Stimulated activated CD4-positive, alpha-beta T cell treated with anti-CD3 and anti-CD28 coated beads, TNF-alpha, amount 100 ng/mL, for 48 hours (primary cell): ENCODE data around the gene BRPF1.
"Not testable (repeated sequence)": the region's sequence is repeated elsewhere in the genome, so short reads cannot be mapped to it uniquely, and the experiment has no call there.

Source experiments
- DNase-seq, 3 donors: peaks; one replicate each; pipeline ENCODE4 v3.0.0-alpha.2; 2020; ENCODE audit warnings: low read depth in 3 of 3

Gene BRPF1

DNA sequence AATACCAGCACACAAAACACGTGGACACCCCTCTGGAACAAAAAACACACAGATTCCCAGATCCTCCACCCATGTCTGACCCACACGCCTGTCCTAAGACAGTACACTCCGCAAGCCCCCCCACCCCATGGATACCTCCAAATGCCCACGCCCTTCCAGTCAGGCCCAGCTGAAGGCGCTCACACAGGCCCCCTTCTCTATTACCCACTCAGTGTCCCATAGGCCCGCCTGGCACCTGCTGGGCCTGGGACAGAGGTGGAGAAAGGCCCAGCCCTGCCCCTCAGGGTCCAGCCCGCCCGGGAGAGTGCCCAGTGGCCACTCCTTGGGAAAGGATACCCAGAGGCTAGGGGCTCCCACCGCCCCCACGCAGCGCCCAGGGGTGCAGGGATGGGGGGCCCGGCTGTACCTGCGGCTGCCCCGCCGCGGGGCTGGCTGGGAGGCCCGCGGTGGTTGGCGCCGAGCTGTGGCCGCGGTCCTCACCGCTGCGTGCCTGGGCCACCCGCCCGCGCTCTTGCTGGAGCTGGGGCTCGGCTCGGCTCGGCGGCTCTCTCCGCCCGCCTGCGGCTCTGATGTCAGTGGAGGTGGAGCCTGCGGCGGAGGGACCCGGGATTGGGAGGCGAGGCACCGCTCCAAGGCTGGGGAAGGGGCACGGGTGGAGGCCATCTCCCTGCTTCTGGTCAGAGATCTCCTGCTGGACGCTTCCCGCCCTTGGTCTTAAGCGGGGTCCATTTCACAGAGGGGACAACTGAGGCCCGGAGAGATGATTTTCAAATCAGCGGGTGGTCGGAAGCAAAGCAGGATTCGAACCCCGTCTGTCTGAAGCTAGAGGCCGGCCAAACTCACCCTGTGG is 38.1 kb downstream of the BRPF1 start, which contains the start of gene CAMK1:
Gene CAMK1, minus strand, starts transcription at position 522 of the 850 bp plus-strand sequence. CDS start 2,198 bp downstream, outside the sequence.
- DNase-seq: peak; percentile 55 to 66 (median 62)

DNA sequence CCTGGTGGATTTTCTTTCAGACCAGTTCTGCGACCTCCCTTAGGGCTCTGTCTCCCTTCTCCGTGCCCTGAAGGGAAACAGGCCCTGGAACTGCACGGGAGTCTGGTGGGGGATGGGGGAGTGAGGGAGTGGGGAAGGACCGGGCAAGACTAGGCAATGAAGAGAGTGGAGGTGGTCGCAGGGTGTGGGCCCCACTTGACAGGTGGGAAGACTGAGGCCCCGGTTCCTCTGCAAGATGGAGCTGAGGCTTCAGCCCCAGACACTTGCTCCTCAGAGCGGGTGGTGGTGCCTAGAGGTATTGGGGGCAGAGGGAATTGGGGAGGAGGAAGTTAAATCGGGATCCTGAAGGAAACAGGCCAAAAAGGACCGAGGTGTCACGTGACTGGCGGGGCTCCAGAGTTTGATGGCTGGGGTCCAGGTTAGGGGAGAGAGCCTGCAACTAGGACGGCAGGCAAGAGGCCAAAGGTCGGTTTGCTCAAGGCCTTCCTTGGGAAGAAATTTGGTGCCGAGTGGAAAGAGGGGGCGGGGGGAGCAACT is 38.8 kb downstream of the BRPF1 start:
- no peak for DNase-seq

DNA sequence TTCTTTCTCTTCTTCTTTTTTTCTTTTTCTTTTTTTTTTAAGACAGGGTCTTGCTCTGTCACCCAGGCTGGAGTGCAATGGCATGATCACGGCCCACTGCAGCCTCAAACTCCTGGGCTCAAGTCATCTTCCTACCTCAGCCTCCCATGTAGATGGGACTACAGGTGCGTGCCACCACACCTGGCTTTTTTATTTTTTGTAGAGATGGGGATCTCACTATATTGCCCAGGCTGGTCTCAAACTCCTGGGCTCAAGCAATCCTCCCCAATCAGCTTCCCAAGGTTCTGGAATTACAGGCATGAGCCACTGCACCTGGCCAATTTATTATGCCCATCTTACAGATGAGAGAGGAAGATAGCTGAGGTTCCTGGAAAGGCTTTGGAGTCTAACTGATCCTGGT is 39.5 kb downstream of the BRPF1 start:
- DNase-seq: not testable (repeated sequence)

DNA sequence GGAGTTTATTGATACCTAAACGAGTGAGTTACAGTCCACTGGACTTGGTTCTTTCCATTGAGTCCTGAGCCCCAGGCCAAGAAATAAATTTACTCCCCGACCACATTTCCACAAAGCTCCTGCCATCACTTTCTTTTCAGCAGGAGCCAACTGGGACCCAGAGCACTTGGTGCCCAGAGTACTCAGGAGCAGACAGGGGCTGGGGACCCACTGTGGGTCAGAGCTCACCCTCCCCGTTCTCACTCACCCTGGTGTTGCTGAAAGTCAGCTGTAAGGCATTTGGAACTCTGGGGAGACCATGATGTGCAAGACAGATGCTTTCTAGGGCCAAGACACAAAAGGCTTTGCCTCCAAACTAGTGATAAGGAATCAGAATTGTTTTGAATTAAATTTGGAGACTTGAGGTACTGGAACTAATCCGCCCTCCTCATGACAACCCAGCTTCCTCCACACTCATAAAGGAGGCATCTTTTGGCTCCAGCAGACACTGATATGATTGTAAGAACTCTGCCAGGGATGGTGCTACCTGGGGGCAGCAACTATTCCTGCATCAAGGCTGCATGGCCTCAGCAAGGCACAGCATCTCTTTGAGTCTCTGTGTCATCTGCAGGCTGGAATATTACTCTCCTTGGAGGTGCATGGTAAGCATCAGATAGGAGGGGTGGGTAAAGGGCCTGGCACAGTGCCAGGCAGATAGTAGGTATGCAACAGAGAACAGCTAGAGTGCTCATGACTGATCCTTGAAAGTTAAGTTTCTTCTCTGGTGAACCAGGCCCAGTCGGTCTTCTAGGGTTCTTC is 45.6 kb downstream of the BRPF1 start:
- no peak for DNase-seq

- DNase-seq: peak in 1 of 3 donors; percentile 23
Observed at GRCh38 chr3:9777694-9778021, 46.1 kb downstream of the BRPF1 start.

GRCh38 chr3:9778143-9779074 is 46.9 kb downstream of the BRPF1 start:
- peak; percentile 51 to 69 (median 61) for DNase-seq

DNA sequence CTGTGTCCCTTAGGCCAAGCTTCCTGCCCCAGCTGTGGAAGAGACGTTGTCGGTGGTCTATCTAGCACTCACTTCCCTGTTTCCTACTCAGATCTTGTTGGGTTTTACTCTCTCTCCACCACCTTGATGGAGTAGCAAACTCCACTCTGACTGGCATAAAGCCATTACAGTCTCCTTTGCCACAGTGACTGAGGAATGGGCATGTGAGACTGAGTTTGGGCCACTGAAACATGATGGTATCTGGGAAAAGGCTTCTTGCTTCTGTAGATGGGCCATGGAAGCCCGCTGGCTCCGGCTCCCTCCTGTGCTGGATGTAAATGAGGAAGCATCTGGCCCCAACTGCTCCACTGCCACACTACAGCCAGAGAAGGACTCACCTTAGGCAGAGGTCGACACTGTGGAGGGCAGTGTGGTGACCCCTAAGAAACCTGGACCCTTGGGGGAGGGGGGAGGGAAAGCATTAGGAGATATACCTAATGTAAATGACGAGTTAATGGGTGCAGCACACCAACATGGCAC is 47.6 kb downstream of the BRPF1 start:
- DNase-seq: no peak

- peak in 1 of 3 donors; percentile 30 for DNase-seq
Observed at GRCh38 chr3:9779721-9780457, 48.4 kb downstream of the BRPF1 start.

DNA sequence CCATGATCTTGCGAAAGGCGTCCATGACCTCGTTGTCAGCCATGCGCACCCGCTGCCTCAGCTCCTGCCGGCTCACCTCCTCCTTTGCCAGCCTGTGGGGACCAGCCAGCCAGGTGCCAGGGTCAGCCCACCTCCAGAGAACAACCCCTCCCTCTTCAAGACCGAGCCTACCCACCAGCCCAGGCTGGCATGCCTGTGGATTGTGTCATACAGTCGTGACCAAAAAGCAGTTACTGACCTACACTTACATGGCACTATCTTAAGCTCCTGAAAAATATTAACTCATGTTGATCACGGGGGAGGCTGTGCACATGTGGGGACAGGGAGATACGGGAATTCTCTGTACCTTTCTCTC is 48.9 kb downstream of the BRPF1 start:
- no peak for DNase-seq

GRCh38 chr3:9780910-9781309 is 49.4 kb downstream of the BRPF1 start:
- DNase-seq: no peak

- no peak for DNase-seq
Observed at GRCh38 chr3:9781551-9781950, 50.0 kb downstream of the BRPF1 start.

DNA sequence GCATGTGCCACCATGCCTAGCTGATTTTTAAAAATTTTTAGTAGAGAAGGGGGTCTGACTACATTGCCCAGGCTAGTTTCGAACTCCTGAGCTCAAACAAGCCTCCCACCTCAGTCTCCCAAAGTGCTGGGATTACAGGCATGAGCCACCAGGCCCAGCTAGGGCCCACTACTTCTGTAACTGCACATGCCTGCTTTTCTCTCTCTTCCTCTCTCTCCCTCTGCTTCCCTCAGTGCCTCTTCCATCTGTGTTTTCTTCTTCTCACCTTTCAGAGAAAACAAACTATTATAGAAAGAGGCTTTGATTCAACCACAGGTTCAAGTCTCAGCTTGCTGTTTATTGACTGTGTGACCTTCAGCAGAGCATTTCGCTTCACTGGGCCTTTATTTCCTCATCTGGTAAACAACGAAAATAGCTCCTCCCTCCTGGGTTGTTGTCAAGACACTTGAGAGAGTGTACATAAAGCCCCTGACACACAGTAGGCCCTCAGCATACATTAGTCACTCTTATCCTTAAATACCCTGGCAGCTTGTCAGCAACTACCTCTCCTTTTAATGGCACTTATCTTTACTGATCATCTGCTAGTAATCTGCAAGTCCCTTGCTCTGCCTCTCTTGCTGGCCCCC is 50.6 kb downstream of the BRPF1 start:
- no peak for DNase-seq

DNA sequence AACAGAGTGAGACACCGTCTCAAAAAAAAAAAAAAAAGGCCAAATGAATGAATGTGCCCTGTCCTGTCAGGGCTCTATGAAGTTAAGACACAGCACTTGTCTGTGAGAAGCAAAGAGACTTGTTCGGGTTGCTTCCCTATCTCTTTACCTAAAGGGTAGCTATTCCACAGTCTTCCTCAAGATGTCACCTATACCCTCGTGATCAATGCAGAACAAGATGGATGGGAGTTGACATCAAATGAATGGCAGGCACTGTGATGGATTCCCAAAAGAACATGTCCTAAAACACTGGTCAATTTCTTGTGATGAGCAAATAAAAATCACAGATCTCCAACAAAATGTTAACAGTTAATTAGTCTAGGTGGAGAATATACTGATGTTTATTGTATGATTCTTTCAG is 51.2 kb downstream of the BRPF1 start:
- no peak for DNase-seq

GRCh38 chr3:9783954-9784353 is 52.4 kb downstream of the BRPF1 start:
- DNase-seq: no peak

DNA sequence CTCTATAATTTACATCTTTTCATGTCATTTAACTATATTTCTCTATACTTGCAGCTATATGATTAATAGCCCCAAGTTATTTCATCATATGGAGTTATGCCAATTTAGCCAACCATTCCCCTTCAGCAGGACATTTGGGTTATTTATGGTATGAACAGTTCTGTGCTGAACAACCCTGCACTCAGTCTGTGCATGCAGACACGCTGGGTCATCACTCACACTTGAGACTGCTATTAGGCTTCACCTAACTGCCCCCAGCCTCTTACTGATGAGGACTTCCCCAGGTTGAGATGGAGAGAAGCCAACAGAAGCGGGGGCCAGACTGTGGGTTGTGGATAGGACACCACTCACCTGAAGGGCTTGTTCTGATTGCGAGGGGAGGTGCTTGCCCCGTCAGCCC is 53.4 kb downstream of the BRPF1 start:
- no peak for DNase-seq

GRCh38 chr3:9785602-9786001 is 54.1 kb downstream of the BRPF1 start:
- no peak for DNase-seq

DNA sequence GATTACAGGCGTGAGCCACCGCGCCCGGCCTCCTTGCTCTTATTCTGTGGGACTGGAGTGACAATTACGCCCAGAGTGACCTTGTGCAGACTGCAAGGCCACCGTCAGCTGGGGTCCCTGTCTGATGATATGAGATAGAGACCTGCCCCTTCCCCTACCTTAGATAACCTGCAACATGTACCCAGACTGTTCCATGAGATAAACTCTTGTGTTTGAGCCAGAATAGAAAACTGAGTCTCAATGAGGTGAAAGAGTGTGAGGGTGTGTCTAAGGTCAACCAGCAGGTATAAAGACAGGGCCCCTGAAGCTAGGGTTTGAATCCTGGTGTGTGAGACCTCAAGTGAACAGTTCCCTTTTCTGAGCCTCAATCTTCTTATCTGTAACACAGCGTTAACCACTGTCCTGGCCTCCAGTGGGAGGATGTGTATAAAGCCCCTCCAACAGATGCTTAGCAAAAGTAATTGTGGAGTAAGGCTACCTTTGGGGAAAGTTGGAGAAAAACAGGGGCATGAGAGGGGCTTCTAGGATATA is 54.7 kb downstream of the BRPF1 start:
- DNase-seq: no peak

- no peak for DNase-seq
Observed at GRCh38 chr3:9786825-9787669, 55.5 kb downstream of the BRPF1 start.

GRCh38 chr3:9787714-9788113 is 56.2 kb downstream of the BRPF1 start:
- DNase-seq: no peak
